Activated CD8-positive, alpha-beta T cell treated with anti-CD3 and anti-CD28 coated beads, Interleukin-2, amount 10 ng/mL, durations not matched to agents 7 days and 5 days (primary cell): ENCODE data around the gene MSL1. TPM values are rescaled to one million over a fixed set of nuclear protein-coding genes. Genes with fewer than 3 reads are reported as not detected.

Experiments
- ATAC-seq: fragments of 150-1000 bp; cut with Tn5 transposase; one replicate; pipeline ENCODE4 v1.10.0; 2021; ENCODE audit warnings: moderate library complexity
- CTCF ChIA-PET: fragments of 350-600 bp; sonication (Branson Sonifier 250); formaldehyde crosslinking; loops from one replicate; lab custom pipeline; 2021; ENCODE audit warnings: antibody characterized with exemption; lab: Charles Lee
- POLR2A ChIA-PET: fragments of 350-600 bp; sonication (Branson Sonifier 250); formaldehyde crosslinking; loops from one replicate; lab custom pipeline; 2021; ENCODE audit warnings: antibody characterized with exemption; lab: Charles Lee
- DNase-seq: peaks from one replicate; pipeline ENCODE4 v3.0.0-alpha.2; 2020
- H3K27ac Mint-ChIP-seq: one replicate; pipeline ENCODE4 v1.8.0; 2021; ENCODE audit warnings: mild to moderate bottlenecking, mixed read lengths
- H3K27me3 Mint-ChIP-seq: one replicate; pipeline ENCODE4 v1.8.0; 2021; ENCODE audit warnings: low read depth, mixed read lengths
- H3K36me3 Mint-ChIP-seq: one replicate; pipeline ENCODE4 v1.8.0; 2021; ENCODE audit warnings: low read depth, mixed read lengths
- H3K4me1 Mint-ChIP-seq: one replicate; pipeline ENCODE4 v1.8.0; 2021; ENCODE audit warnings: low read depth, mixed read lengths
- H3K4me3 Mint-ChIP-seq: one replicate; pipeline ENCODE4 v1.8.0; 2021; ENCODE audit warnings: mild to moderate bottlenecking, mixed read lengths
- H3K9me3 Mint-ChIP-seq: one replicate; pipeline ENCODE4 v1.8.0; 2022; ENCODE audit warnings: mixed read lengths; ENCODE audit not compliant: insufficient read depth
- total RNA-seq, 2 experiments: library from RNA; stranded (reverse); gene quantifications; one replicate each; pipeline ENCODE4 v1.2.3, GENCODE V29; 2021

The MSL1 gene
- total RNA-seq, 2 experiments from 2014 or later: 80.5 to 83.2 TPM

- no peaks in the 10 kb centered on the region for H3K27me3 Mint-ChIP-seq
- no peak overlapping the region for H3K27ac Mint-ChIP-seq
- ATAC-seq (no peak), DNase-seq (no peak)
- peaks cover 12% of the 10 kb centered on the region for H3K4me1 Mint-ChIP-seq
- no peaks in the 10 kb centered on the region for H3K36me3 Mint-ChIP-seq
- no peaks in the 10 kb centered on the region for H3K9me3 Mint-ChIP-seq
- ChIA-PET POLR2A (interaction anchor here (1.2 kb wide), 1 partner anchor 25 kb away, joined by 4 read pairs; the partner anchor contains the start of gene MED24), CTCF (no interaction called here)
- no peak overlapping the region for H3K4me3 Mint-ChIP-seq
Measured at GRCh38 chr17:40079545-40079944, 42.2 kb upstream of the MSL1 start.

GRCh38 chr17:40084477-40084876 is 37.3 kb upstream of the MSL1 start:
- Mint-ChIP-seq H3K9me3 (no peaks in the 10 kb centered on the region), H3K27me3 (no peaks in the 10 kb centered on the region), H3K36me3 (no peaks in the 10 kb centered on the region), H3K4me3 (no peak overlapping the region), H3K4me1 (no peaks in the 10 kb centered on the region), H3K27ac (no peak overlapping the region)
- ChIA-PET CTCF (interaction anchor here (0.6 to 4.2 kb wide), 5 partner anchors 10 to 44 kb away, joined by 3 to 75 read pairs (median 5); no protein-coding TSS in a partner anchor), POLR2A (no interaction called here)
- no peak for ATAC-seq
- DNase-seq: no peak

GRCh38 chr17:40086150-40087044 is 35.4 kb upstream of the MSL1 start:
- Mint-ChIP-seq H3K9me3 (no peaks in the 10 kb centered on the region), H3K4me1 (no peaks in the 10 kb centered on the region), H3K27me3 (no peaks in the 10 kb centered on the region), H3K27ac (no peak overlapping the region), H3K4me3 (no peak overlapping the region), H3K36me3 (no peaks in the 10 kb centered on the region)
- DNase-seq: peak; percentile 60
- POLR2A ChIA-PET: interaction anchor here (1.3 kb wide), 1 partner anchor 17 kb away, joined by 5 read pairs; no protein-coding TSS in a partner anchor
- peak; percentile 48 for ATAC-seq
- CTCF ChIA-PET: interaction anchor here (0.6 to 4.2 kb wide), 29 partner anchors 8 to 158 kb away, joined by 3 to 75 read pairs (median 5); partner anchors contain the start of genes CSF3, MED24 and THRA

GRCh38 chr17:40087049-40087794 is 34.5 kb upstream of the MSL1 start:
- no peak for DNase-seq
- Mint-ChIP-seq H3K27ac (peak overlapping the region; percentile 21), H3K4me3 (no peak overlapping the region), H3K36me3 (no peaks in the 10 kb centered on the region), H3K9me3 (no peaks in the 10 kb centered on the region), H3K27me3 (no peaks in the 10 kb centered on the region), H3K4me1 (no peaks in the 10 kb centered on the region)
- ATAC-seq: no peak
- CTCF ChIA-PET: interaction anchor here (0.6 to 4.2 kb wide), 19 partner anchors 9 to 98 kb away, joined by 3 to 75 read pairs (median 7); partner anchors contain the start of genes CSF3, MED24 and THRA
- POLR2A ChIA-PET: no interaction called here

- Mint-ChIP-seq H3K27ac (no peak overlapping the region), H3K36me3 (no peaks in the 10 kb centered on the region), H3K9me3 (no peaks in the 10 kb centered on the region), H3K4me3 (no peak overlapping the region), H3K4me1 (no peaks in the 10 kb centered on the region), H3K27me3 (no peaks in the 10 kb centered on the region)
- DNase-seq (no peak), ATAC-seq (no peak)
- CTCF ChIA-PET: interaction anchor here (1.7 kb wide), 1 partner anchor 12 kb away, joined by 7 read pairs; no protein-coding TSS in a partner anchor
- POLR2A ChIA-PET: no interaction called here
Measured at GRCh38 chr17:40087903-40088718, 33.7 kb upstream of the MSL1 start.

- DNase-seq (no peak), ATAC-seq (no peak)
- no peaks in the 10 kb centered on the region for H3K27me3 Mint-ChIP-seq
- peaks cover 8% of the 10 kb centered on the region for H3K4me1 Mint-ChIP-seq
- ChIA-PET POLR2A (interaction anchor here (1.2 to 1.3 kb wide), 2 partner anchors 13 to 33 kb away, joined by 3 to 5 read pairs; no protein-coding TSS in a partner anchor), CTCF (interaction anchor here (1.2 to 1.7 kb wide), 3 partner anchors 14 to 76 kb away, joined by 5 to 7 read pairs (median 5); no protein-coding TSS in a partner anchor)
- H3K9me3 Mint-ChIP-seq: no peaks in the 10 kb centered on the region
- peaks cover 10% of the 10 kb centered on the region for H3K36me3 Mint-ChIP-seq
- H3K4me3 Mint-ChIP-seq: no peak overlapping the region
- H3K27ac Mint-ChIP-seq: no peak overlapping the region
Measured at GRCh38 chr17:40089077-40089895, 32.5 kb upstream of the MSL1 start.

GRCh38 chr17:40090237-40091119 is 31.3 kb upstream of the MSL1 start:
- Mint-ChIP-seq H3K4me1 (peaks cover 17% of the 10 kb centered on the region), H3K9me3 (no peaks in the 10 kb centered on the region), H3K36me3 (peaks cover 19% of the 10 kb centered on the region), H3K27me3 (no peaks in the 10 kb centered on the region), H3K27ac (no peak overlapping the region), H3K4me3 (no peak overlapping the region)
- ChIA-PET POLR2A (interaction anchor here (1.2 to 1.3 kb wide), 2 partner anchors 14 to 32 kb away, joined by 3 to 5 read pairs; no protein-coding TSS in a partner anchor), CTCF (interaction anchor here (1.2 kb wide), 2 partner anchors 16 to 77 kb away, joined by 5 read pairs; no protein-coding TSS in a partner anchor)
- ATAC-seq: no peak
- DNase-seq: no peak

GRCh38 chr17:40091691-40092397 is 29.9 kb upstream of the MSL1 start:
- DNase-seq: no peak
- no peak overlapping the region for H3K27ac Mint-ChIP-seq
- H3K4me1 Mint-ChIP-seq: peaks cover 31% of the 10 kb centered on the region
- no peaks in the 10 kb centered on the region for H3K27me3 Mint-ChIP-seq
- POLR2A ChIA-PET: no interaction called here
- H3K36me3 Mint-ChIP-seq: peaks cover 30% of the 10 kb centered on the region
- no peaks in the 10 kb centered on the region for H3K9me3 Mint-ChIP-seq
- no peak overlapping the region for H3K4me3 Mint-ChIP-seq
- CTCF ChIA-PET: interaction anchor here (2.5 kb wide), 1 partner anchor 20 kb away, joined by 21 read pairs; no protein-coding TSS in a partner anchor
- no peak for ATAC-seq

GRCh38 chr17:40092581-40092980 is 29.2 kb upstream of the MSL1 start:
- POLR2A ChIA-PET: no interaction called here
- Mint-ChIP-seq H3K4me1 (peaks cover 38% of the 10 kb centered on the region), H3K9me3 (no peaks in the 10 kb centered on the region), H3K27ac (no peak overlapping the region), H3K27me3 (no peaks in the 10 kb centered on the region), H3K36me3 (peaks cover 37% of the 10 kb centered on the region), H3K4me3 (no peak overlapping the region)
- ATAC-seq: no peak
- no peak for DNase-seq
- CTCF ChIA-PET: interaction anchor here (0.6 to 2.5 kb wide), 3 partner anchors 17 to 30 kb away, joined by 3 to 21 read pairs (median 10); no protein-coding TSS in a partner anchor
